Natural killer cell treated with Interleukin-12 subunit alpha and Interleukin-12 subunit beta and Interleukin-15 and Interleukin-18, amount 100 ng/mL, for 72 hours (primary cell): ENCODE results near the gene TGFBI. TPM values are rescaled to one million over a fixed set of nuclear protein-coding genes. Genes with fewer than 3 reads are reported as not detected.
A peak's percentile ranks its signal among the peaks of the same experiment; 100 is the strongest.

ENCODE experiments used
- ATAC-seq, 2 donors: fragments of 150-1000 bp; cut with Tn5 transposase in 1 of 2; sonication (Bioruptor Pico), chemical (Tn5 transposase) in 1 of 2; 2 replicates each; pipeline ENCODE4 v1.10.0; 2021
- DNase-seq: peaks from one replicate; pipeline ENCODE4 v3.0.0; 2022; ENCODE audit warnings: low spot score
- H3K27ac Mint-ChIP-seq, 2 donors: 1 replicate in 1 of 2; 2 replicates in 1 of 2; pipeline ENCODE4 v1.8.0; 2022; ENCODE audit warnings: mixed read lengths in 2 of 2, mild to moderate bottlenecking in 1 of 2, moderate library complexity in 1 of 2
- H3K27me3 Mint-ChIP-seq, 2 donors: 1 replicate in 1 of 2; 2 replicates in 1 of 2; pipeline ENCODE4 v1.8.0; 2022; ENCODE audit warnings: mixed read lengths in 2 of 2
- H3K36me3 Mint-ChIP-seq: one replicate; pipeline ENCODE4 v1.8.0; 2022; ENCODE audit warnings: mixed read lengths
- H3K4me1 Mint-ChIP-seq, 2 donors: 1 replicate in 1 of 2; 2 replicates in 1 of 2; pipeline ENCODE4 v1.8.0; 2022; ENCODE audit warnings: low read depth in 2 of 2, mixed read lengths in 2 of 2, mild to moderate bottlenecking in 1 of 2
- H3K4me3 Mint-ChIP-seq: one replicate; pipeline ENCODE4 v1.8.0; 2022; ENCODE audit warnings: mixed read lengths
- H3K9me3 Mint-ChIP-seq: 2 replicates; pipeline ENCODE4 v1.8.0; 2022; ENCODE audit warnings: mixed read lengths
- total RNA-seq, 2 donors: library from RNA; stranded (reverse); gene quantifications; one replicate each; pipeline ENCODE4 v1.2.3, GENCODE V29; 2022

The TGFBI gene
- total RNA-seq, 2 donors from 2014 or later, result not detected

GRCh38 chr5:136062366-136063274, 33.8 kb downstream of the TGFBI start:
- H3K27ac Mint-ChIP-seq, result no peak overlapping the region
- no peaks in the 10 kb centered on the region for H3K4me1 Mint-ChIP-seq
- no peaks in the 10 kb centered on the region for H3K9me3 Mint-ChIP-seq
- H3K4me3 Mint-ChIP-seq, result no peak overlapping the region
- no peaks in the 10 kb centered on the region for H3K36me3 Mint-ChIP-seq
- DNase-seq (no peak), ATAC-seq (peak in 1 of 2 donors; percentile 67)
- H3K27me3 Mint-ChIP-seq, result no peaks in the 10 kb centered on the region

- no peak overlapping the region for H3K4me3 Mint-ChIP-seq
- no peaks in the 10 kb centered on the region for H3K9me3 Mint-ChIP-seq
- no peaks in the 10 kb centered on the region for H3K36me3 Mint-ChIP-seq
- no peak overlapping the region for H3K27ac Mint-ChIP-seq
- no peak for ATAC-seq
- no peaks in the 10 kb centered on the region for H3K4me1 Mint-ChIP-seq
- H3K27me3 Mint-ChIP-seq, result peaks cover 0 to 4% of the 10 kb centered on the region in 2 donors
- no peak for DNase-seq
Observed at GRCh38 chr5:136063778-136064465, 35.1 kb downstream of the TGFBI start.

- no peak for DNase-seq
- H3K4me3 Mint-ChIP-seq, result no peak overlapping the region
- no peak overlapping the region for H3K27ac Mint-ChIP-seq
- no peaks in the 10 kb centered on the region for H3K4me1 Mint-ChIP-seq
- no peaks in the 10 kb centered on the region for H3K36me3 Mint-ChIP-seq
- H3K9me3 Mint-ChIP-seq, result no peaks in the 10 kb centered on the region
- peaks cover 4 to 9% of the 10 kb centered on the region in 2 donors for H3K27me3 Mint-ChIP-seq
- ATAC-seq, result no peak
Observed at GRCh38 chr5:136064510-136064909, 35.7 kb downstream of the TGFBI start.

GRCh38 chr5:136065588-136065987, 36.8 kb downstream of the TGFBI start:
- Mint-ChIP-seq H3K9me3 (no peaks in the 10 kb centered on the region), H3K4me1 (no peaks in the 10 kb centered on the region)

DNA sequence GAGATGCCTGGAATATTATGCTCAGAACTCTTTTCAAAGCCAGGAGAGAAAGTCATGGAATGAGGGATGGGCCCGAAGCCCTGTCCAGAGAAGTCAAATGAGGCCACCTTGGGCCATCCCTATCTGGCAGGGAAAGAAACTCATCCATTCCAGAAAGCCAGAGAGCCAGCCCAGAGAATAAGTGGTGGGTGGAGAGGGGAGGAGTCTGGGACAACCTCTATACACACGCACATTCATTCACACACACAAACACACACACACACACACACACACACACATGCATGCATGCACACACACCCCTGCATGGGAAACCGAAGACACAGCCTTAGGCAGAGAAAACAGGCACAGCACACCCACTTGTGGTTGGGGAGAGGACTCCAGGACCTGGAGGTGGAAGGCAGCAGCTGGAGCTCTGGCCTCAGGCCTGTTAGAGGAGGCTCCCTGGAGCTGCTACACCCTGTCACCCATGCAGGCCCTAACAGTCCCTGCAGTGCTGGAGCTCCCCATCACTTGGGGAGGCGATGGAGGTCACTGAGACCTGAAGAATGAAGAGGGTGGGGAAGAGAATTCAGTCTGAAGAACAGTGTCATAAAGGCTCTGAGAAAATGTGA, 38.0 kb downstream of the TGFBI start:
- Mint-ChIP-seq H3K27ac (no peak overlapping the region), H3K27me3 (peaks cover 8 to 21% of the 10 kb centered on the region in 2 donors), H3K4me3 (no peak overlapping the region), H3K36me3 (no peaks in the 10 kb centered on the region), H3K4me1 (no peaks in the 10 kb centered on the region), H3K9me3 (no peaks in the 10 kb centered on the region)
- ATAC-seq (peak in 1 of 2 donors; percentile 46), DNase-seq (no peak)

More at GRCh38 chr5:136065588-136065987, 36.8 kb downstream of the TGFBI start:
- Mint-ChIP-seq H3K27ac (no peak overlapping the region), H3K36me3 (no peaks in the 10 kb centered on the region), H3K4me3 (no peak overlapping the region), H3K27me3 (peaks cover 8 to 14% of the 10 kb centered on the region in 2 donors)
- ATAC-seq (peak in 1 of 2 donors; percentile 7), DNase-seq (no peak)

DNA sequence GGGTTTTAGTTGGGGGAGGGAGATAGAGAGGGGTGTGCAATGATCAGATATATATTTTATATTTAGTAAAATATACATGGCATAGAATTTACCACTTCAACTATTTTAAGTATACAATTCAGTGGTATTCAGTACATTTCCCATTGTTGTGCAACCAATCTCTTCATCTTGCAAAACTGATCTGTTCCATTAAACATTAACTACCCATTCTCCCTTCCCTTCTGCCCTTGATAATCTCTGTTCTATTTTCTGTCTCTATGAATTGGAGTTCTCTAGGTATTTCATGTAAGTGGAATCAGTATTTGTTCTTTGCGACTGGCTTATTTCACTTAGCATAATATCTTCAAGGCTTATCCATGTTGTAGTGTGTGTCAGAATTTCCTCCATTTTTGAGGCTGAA, 38.6 kb downstream of the TGFBI start:
- ATAC-seq (no peak), DNase-seq (no peak)
- Mint-ChIP-seq H3K36me3 (no peaks in the 10 kb centered on the region), H3K9me3 (no peaks in the 10 kb centered on the region), H3K27me3 (peaks cover 10 to 24% of the 10 kb centered on the region in 2 donors), H3K27ac (no peak overlapping the region), H3K4me3 (no peak overlapping the region), H3K4me1 (no peaks in the 10 kb centered on the region)

DNA sequence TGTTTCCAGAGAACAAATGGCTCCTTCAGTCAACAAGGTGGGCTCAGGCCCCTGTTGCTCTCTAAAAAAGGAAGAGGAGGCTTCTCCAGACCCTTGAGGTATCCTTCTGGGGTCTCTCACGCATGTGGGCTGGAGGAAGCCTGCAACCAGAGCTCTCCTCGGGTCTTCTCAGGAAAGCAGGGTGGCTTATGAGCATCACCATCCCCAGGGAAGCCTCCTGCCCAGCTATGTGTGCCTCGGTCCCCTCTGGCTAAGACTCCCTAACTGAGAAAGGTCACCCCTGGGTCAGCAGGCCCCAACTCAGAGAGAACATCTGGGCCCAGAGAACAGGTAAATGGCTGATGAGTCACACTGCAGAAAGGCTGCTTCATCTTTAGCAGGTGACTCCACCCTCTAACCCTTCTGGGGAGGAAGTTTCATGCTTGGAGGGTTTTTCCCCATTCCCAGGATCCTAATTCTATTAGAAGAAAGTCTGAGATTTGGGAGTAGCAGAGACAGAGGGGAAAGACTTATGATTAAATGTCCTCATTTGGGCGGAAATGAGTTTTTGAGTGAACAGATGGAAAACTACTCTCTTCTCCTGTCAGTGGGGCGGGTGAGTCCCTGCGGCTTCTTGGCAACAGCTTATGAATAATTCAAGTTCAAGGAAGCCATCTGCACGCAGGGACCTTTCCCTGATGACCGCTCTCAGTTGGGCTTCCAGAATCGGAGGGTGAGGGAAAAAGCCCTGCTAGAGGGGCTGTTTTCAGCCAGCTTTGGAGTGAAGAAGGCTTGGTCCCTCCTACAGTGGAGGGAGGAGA, 41.9 kb downstream of the TGFBI start:
- Mint-ChIP-seq H3K27me3 (peaks cover 10 to 24% of the 10 kb centered on the region in 2 donors), H3K4me1 (no peaks in the 10 kb centered on the region), H3K9me3 (no peaks in the 10 kb centered on the region), H3K27ac (no peak overlapping the region), H3K4me3 (no peak overlapping the region), H3K36me3 (no peaks in the 10 kb centered on the region)
- no peak for DNase-seq
- ATAC-seq, result no peak

- peaks cover 20 to 43% of the 10 kb centered on the region in 2 donors for H3K27me3 Mint-ChIP-seq
- ATAC-seq (peak in 1 of 2 donors; percentile 25), DNase-seq (no peak)
- H3K36me3 Mint-ChIP-seq, result no peaks in the 10 kb centered on the region
- H3K4me1 Mint-ChIP-seq, result no peaks in the 10 kb centered on the region
- no peak overlapping the region for H3K4me3 Mint-ChIP-seq
- no peaks in the 10 kb centered on the region for H3K9me3 Mint-ChIP-seq
- H3K27ac Mint-ChIP-seq, result no peak overlapping the region
Observed at GRCh38 chr5:136073714-136074529, 45.1 kb downstream of the TGFBI start.

DNA sequence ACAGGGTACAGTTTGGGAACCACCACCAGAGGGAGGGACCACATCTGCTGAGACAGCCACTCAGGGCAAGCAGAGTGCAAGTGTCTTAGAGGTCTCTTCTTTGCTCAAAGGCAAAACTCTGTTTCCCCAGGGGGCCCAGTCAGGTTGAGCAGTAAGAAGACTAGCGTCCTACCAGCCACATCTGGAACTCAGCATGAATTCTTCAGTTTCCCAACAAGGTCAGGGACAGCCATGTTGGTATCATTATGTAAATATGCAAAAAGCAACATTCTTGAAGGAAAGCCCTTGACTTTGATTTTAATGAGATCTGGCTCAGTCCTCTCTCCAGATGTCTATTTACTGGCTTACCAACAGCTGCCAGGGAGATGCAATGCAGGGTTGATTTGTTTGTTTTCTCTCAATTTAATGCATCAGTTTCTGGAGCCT, 46.7 kb downstream of the TGFBI start:
- no peak overlapping the region for H3K4me3 Mint-ChIP-seq
- DNase-seq (no peak), ATAC-seq (no peak)
- no peaks in the 10 kb centered on the region for H3K9me3 Mint-ChIP-seq
- H3K27me3 Mint-ChIP-seq, result peaks cover 18 to 47% of the 10 kb centered on the region in 2 donors
- peaks cover 6 to 9% of the 10 kb centered on the region in 2 donors for H3K4me1 Mint-ChIP-seq
- H3K36me3 Mint-ChIP-seq, result no peaks in the 10 kb centered on the region
- H3K27ac Mint-ChIP-seq, result no peak overlapping the region

GRCh38 chr5:136076067-136076466, 47.3 kb downstream of the TGFBI start:
- ATAC-seq (no peak), DNase-seq (no peak)
- Mint-ChIP-seq H3K36me3 (no peaks in the 10 kb centered on the region), H3K4me1 (peaks cover 7 to 10% of the 10 kb centered on the region in 2 donors), H3K4me3 (no peak overlapping the region), H3K9me3 (no peaks in the 10 kb centered on the region), H3K27ac (no peak overlapping the region), H3K27me3 (peaks cover 19 to 47% of the 10 kb centered on the region in 2 donors)

- Mint-ChIP-seq H3K27me3 (peaks cover 17 to 38% of the 10 kb centered on the region in 2 donors), H3K27ac (no peak overlapping the region), H3K36me3 (no peaks in the 10 kb centered on the region), H3K9me3 (no peaks in the 10 kb centered on the region), H3K4me3 (no peak overlapping the region), H3K4me1 (peaks cover 7 to 10% of the 10 kb centered on the region in 2 donors)
- DNase-seq, result no peak
- ATAC-seq, result no peak
Observed at GRCh38 chr5:136076881-136077445, 48.2 kb downstream of the TGFBI start.

GRCh38 chr5:136079195-136079985, 50.6 kb downstream of the TGFBI start:
- Mint-ChIP-seq H3K4me1 (peaks cover 7 to 10% of the 10 kb centered on the region in 2 donors), H3K9me3 (no peaks in the 10 kb centered on the region), H3K4me3 (peak overlapping the region; percentile 58), H3K36me3 (no peaks in the 10 kb centered on the region), H3K27ac (no peak overlapping the region), H3K27me3 (peaks cover 17 to 37% of the 10 kb centered on the region in 2 donors)
- no peak for ATAC-seq
- DNase-seq, result no peak
